DND-41 (cell line): ENCODE results near the gene HMG20A.

Experiments used
- ATAC-seq: fragments of 200-7000 bp; cut with Tn5 transposase; 3 replicates; pipeline ENCODE4 v1.9.1; 2021; ENCODE audit warnings: low read depth; ENCODE audit not compliant: insufficient read depth
- DNase-seq: peaks from one replicate; pipeline ENCODE4 v3.0.0-alpha.2; 2020
- H2AFZ ChIP-seq: 2 replicates; pipeline ENCODE4 v1.6.0; 2012; ENCODE audit warnings: low read depth, low read length
- H3K27ac ChIP-seq: 2 replicates; pipeline ENCODE4 v1.5.1; 2012; ENCODE audit warnings: low read length, inconsistent platforms
- H3K27me3 ChIP-seq: fragments of 200-600 bp; sonication (generic); 2 replicates; pipeline ENCODE4 v1.6.0; 2012; ENCODE audit warnings: low read length, mild to moderate bottlenecking, inconsistent platforms; ENCODE audit not compliant: insufficient read depth, poor library complexity
- H3K36me3 ChIP-seq: 2 replicates; pipeline ENCODE4 v1.5.1; 2012; ENCODE audit warnings: low read length, inconsistent platforms; ENCODE audit not compliant: insufficient read depth
- H3K4me1 ChIP-seq: 2 replicates; pipeline ENCODE4 v1.5.1; 2012; ENCODE audit warnings: mild to moderate bottlenecking, low read length; ENCODE audit not compliant: insufficient read depth
- H3K4me2 ChIP-seq: 2 replicates; pipeline ENCODE4 v1.6.0; 2012; ENCODE audit warnings: mild to moderate bottlenecking, moderate library complexity, low read length, inconsistent platforms; ENCODE audit not compliant: insufficient read depth
- H3K4me3 ChIP-seq, 2 experiments: fragments of 200-600 bp in 1 of 2; shearing (Covaris generic) in 1 of 2; 2 replicates each; pipeline ENCODE4 v1.5.1; 2012 to 2016; ENCODE audit warnings: inconsistent platforms in 2 of 2, low read length in 2 of 2, mild to moderate bottlenecking in 2 of 2, low read depth in 1 of 2, moderate library complexity in 1 of 2
- H3K79me2 ChIP-seq: 2 replicates; pipeline ENCODE4 v1.6.0; 2012; ENCODE audit warnings: low read length, inconsistent platforms; ENCODE audit not compliant: insufficient read depth
- H3K9ac ChIP-seq: 2 replicates; pipeline ENCODE4 v1.6.0; 2012; ENCODE audit warnings: low read depth, mild to moderate bottlenecking, inconsistent platforms, low read length, moderate library complexity
- H3K9me3 ChIP-seq: 2 replicates; pipeline ENCODE4 v1.5.1; 2012; ENCODE audit warnings: low read length, moderate library complexity, mild to moderate bottlenecking, inconsistent platforms; ENCODE audit not compliant: insufficient read depth, severe bottlenecking
- H4K20me1 ChIP-seq: 2 replicates; pipeline ENCODE4 v1.6.0; 2012; ENCODE audit warnings: low read length; ENCODE audit not compliant: insufficient read depth
- EZH2 ChIP-seq: IDR thresholded peaks from 3 replicates; pipeline ENCODE4 v1.6.1; 2012; ENCODE audit warnings: borderline replicate concordance, low read depth, mild to moderate bottlenecking, moderate library complexity, low read length, inconsistent platforms; ENCODE audit not compliant: severe bottlenecking
- TF ChIP-seq, protein P1 (sequence below): IDR thresholded peaks from 2 replicates; pipeline ENCODE4 v1.5.1; 2012; ENCODE audit warnings: borderline replicate concordance, low read length, moderate library complexity, mild to moderate bottlenecking; ENCODE audit not compliant: poor library complexity, severe bottlenecking; ENCODE audit errors: extremely low read depth

HMG20A gene

GRCh38 chr15:77376770-77377169 is 43.9 kb upstream of the HMG20A start:
- no peak for DNase-seq
- Histone ChIP-seq H3K27ac (no peak overlapping the region), H4K20me1 (peaks cover 4% of the 10 kb centered on the region; the same call in 1 of the 2 replicates), H3K4me2 (no peak overlapping the region), H3K9me3 (no peaks in the 10 kb centered on the region), H2AFZ (no peak overlapping the region), H3K79me2 (peaks cover 26% of the 10 kb centered on the region; the same call in 1 of the 2 replicates), H3K4me3 (no peak overlapping the region), H3K9ac (no peak overlapping the region), H3K4me1 (no peaks in the 10 kb centered on the region), H3K27me3 (no peaks in the 10 kb centered on the region), H3K36me3 (no peaks in the 10 kb centered on the region)
- ATAC-seq: no peak
- TF ChIP-seq, protein P1, sequence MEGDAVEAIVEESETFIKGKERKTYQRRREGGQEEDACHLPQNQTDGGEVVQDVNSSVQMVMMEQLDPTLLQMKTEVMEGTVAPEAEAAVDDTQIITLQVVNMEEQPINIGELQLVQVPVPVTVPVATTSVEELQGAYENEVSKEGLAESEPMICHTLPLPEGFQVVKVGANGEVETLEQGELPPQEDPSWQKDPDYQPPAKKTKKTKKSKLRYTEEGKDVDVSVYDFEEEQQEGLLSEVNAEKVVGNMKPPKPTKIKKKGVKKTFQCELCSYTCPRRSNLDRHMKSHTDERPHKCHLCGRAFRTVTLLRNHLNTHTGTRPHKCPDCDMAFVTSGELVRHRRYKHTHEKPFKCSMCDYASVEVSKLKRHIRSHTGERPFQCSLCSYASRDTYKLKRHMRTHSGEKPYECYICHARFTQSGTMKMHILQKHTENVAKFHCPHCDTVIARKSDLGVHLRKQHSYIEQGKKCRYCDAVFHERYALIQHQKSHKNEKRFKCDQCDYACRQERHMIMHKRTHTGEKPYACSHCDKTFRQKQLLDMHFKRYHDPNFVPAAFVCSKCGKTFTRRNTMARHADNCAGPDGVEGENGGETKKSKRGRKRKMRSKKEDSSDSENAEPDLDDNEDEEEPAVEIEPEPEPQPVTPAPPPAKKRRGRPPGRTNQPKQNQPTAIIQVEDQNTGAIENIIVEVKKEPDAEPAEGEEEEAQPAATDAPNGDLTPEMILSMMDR: no peak
- TF ChIP-seq EZH2: no peak

DNA sequence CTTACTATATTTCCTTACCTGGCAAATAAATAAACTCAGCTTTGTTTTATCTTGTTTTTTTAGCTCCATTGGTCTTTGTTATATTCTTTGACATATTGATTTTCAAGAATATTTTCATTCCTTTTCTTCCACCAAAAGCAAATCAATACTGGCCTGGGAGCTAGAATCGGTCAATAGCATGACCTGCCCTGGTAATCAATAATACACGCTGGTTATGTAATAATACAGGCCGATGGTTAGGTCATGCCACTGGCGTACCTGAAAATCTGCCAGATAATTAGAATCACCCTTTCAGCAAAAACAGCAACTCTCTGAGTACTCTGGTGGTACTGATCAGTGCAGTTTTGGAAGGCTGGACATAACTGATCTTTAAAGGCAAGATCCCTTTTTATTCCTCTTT is 40.7 kb upstream of the HMG20A start:
- no peak overlapping the region for H2AFZ ChIP-seq
- no peaks in the 10 kb centered on the region for H3K36me3 ChIP-seq
- no peak overlapping the region for H3K9ac ChIP-seq
- no peak overlapping the region for H3K27ac ChIP-seq
- H3K4me2 ChIP-seq: no peak overlapping the region
- TF ChIP-seq, protein P1: no peak
- no peak for TF ChIP-seq EZH2
- H3K9me3 ChIP-seq: no peaks in the 10 kb centered on the region
- no peaks in the 10 kb centered on the region; the same call in 1 of the 2 replicates for H4K20me1 ChIP-seq
- DNase-seq (no peak), ATAC-seq (no peak)
- H3K4me1 ChIP-seq: no peaks in the 10 kb centered on the region
- peaks cover 27% of the 10 kb centered on the region for H3K79me2 ChIP-seq
- H3K4me3 ChIP-seq: no peak overlapping the region
- H3K27me3 ChIP-seq: no peaks in the 10 kb centered on the region

GRCh38 chr15:77384086-77384485 is 36.6 kb upstream of the HMG20A start:
- H4K20me1 ChIP-seq: no peaks in the 10 kb centered on the region; the same call in 1 of the 2 replicates
- no peak for DNase-seq
- H3K27ac ChIP-seq: no peak overlapping the region
- no peak overlapping the region for H3K4me2 ChIP-seq
- H3K4me3 ChIP-seq: no peak overlapping the region
- H3K9me3 ChIP-seq: no peaks in the 10 kb centered on the region
- TF ChIP-seq, protein P1: no peak
- TF ChIP-seq EZH2: no peak
- no peak overlapping the region for H3K9ac ChIP-seq
- no peaks in the 10 kb centered on the region for H3K27me3 ChIP-seq
- peaks cover 29% of the 10 kb centered on the region for H3K79me2 ChIP-seq
- no peak overlapping the region for H2AFZ ChIP-seq
- H3K36me3 ChIP-seq: no peaks in the 10 kb centered on the region
- H3K4me1 ChIP-seq: no peaks in the 10 kb centered on the region
- ATAC-seq: no peak
